ENCODE results near the gene ARHGEF1. TPM values are rescaled to one million over a fixed set of nuclear protein-coding genes. Genes with fewer than 3 reads are reported as not detected.

ARHGEF1 gene
- total and polyA plus RNA-seq, 7 experiments from 2014 or later, result 184 to 1,236 (median 1,084) TPM

DNA sequence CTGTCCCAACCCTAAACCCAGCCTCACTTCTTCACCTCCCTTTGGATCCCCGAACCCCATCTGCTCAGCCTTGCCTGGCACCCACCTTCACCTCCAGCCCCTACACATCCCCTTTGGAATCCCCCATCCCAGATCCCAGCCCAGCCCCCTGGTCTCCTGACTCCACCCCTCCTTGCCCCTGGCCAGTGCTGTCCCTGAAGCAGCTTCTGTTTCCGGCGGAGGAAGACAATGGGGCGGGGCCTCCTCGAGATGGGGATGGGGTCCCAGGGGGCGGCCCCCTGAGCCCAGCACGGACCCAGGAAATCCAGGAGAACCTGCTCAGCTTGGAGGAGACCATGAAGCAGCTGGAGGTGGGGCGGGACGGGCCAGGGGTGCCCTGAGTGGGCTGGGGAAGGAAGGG, 23.3 kb downstream of the ARHGEF1 start:
- Mint-ChIP-seq H3K27me3 (peaks cover 0 to 9% (median 0%) of the 10 kb centered on the region in 5 donors), H3K36me3 (peaks cover 0 to 50% (median 13%) of the 10 kb centered on the region in 5 donors), H3K9me3 (peaks cover 0 to 4% (median 0%) of the 10 kb centered on the region in 11 donors), H3K27ac (peak overlapping the region in 6 of 9 donors; percentile 51 to 85 (median 71)), H3K4me1 (peaks cover 26 to 54% (median 46%) of the 10 kb centered on the region in 7 donors), H3K4me3 (peak overlapping the region in 2 of 10 donors; percentile 32 to 48)
- intact Hi-C loops (cut with micrococcal nuclease), result no loop called here
- Histone ChIP-seq H3K27me3 (ENCODE audit: control insufficient read depth in 2 of 2, insufficient read depth in 2 of 2, low read length in 2 of 2) (no peaks in the 10 kb centered on the region), H3K4me1 (ENCODE audit: control insufficient read depth in 2 of 2, insufficient read depth in 2 of 2, low read length in 2 of 2) (peaks cover 0 to 26% of the 10 kb centered on the region in 2 donors), H3K4me3 (ENCODE audit: low read length) (no peak overlapping the region), H3K36me3 (ENCODE audit: control insufficient read depth in 2 of 3, insufficient read depth in 3 of 3, low read length in 3 of 3) (peaks cover 47 to 75% (median 54%) of the 10 kb centered on the region in 3 experiments), H3K27ac (ENCODE audit: low read depth, low read length) (no peak overlapping the region), H3K9me3 (ENCODE audit: control insufficient read depth in 2 of 3, low read length in 3 of 3) (no peaks in the 10 kb centered on the region)
- POLR2A ChIA-PET, result interaction anchor here (1.0 to 15.6 kb wide), 6 partner anchors 9 to 35 kb away, joined by 3 to 348 read pairs (median 6); partner anchors contain the start of gene ARHGEF1
- CTCF ChIA-PET, result interaction anchor here (0.6 kb wide), 1 partner anchor 16 kb away, joined by 3 read pairs; no protein-coding TSS in a partner anchor
- no peak for ATAC-seq
- DNase-seq, result no peak

DNA sequence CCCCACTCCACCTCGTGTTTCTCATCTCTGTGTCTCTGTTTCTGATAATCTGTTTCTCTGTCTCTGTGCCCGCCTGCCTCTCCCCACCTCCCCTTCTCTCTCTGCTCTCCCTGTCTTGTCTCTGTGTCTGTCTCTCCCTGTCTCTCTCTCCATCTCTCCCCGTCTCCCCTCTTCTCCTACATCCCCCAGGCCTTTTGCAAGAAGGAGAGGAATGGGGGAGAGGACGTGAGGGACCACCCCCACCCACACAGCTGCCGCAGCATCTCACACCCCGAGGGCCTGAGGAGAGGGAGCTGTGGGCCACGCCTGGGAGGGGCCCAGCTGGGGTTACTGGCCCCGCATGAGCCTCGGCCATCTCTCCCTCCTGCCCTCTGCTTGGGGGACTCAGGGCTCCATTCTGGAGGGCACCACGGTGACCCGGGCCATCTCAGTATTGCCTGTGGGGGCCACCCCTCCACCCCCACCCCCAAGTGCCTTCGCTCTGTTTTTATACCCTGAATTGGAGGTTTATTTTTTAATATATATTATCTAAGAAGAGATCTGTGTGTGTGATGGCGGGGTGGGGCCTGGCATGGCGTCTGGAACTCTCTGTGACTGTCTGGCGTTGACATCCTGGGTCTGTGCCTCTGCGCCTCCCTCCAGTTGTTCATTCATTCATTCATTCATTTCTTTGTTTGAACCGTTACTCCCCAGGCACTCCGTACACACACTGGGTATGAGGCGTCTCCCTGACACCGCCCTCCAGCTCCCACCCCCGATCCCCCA, 24.1 kb downstream of the ARHGEF1 start:
- no peak for DNase-seq
- no peaks in the 10 kb centered on the region for H3K9me3 ChIP-seq (ENCODE audit: control insufficient read depth in 2 of 3, low read length in 3 of 3)
- CTCF ChIA-PET, result interaction anchor here (0.5 to 0.9 kb wide), 3 partner anchors 16 to 38 kb away, joined by 3 read pairs; no protein-coding TSS in a partner anchor
- intact Hi-C loops (cut with micrococcal nuclease), result no loop called here
- no peak overlapping the region for H3K4me3 ChIP-seq (ENCODE audit: low read length)
- no peak overlapping the region for H3K27ac ChIP-seq (ENCODE audit: low read depth, low read length)
- peaks cover 4 to 24% of the 10 kb centered on the region in 2 donors for H3K4me1 ChIP-seq (ENCODE audit: control insufficient read depth in 2 of 2, insufficient read depth in 2 of 2, low read length in 2 of 2)
- POLR2A ChIA-PET, result interaction anchor here (0.6 to 15.6 kb wide), 7 partner anchors 11 to 35 kb away, joined by 3 to 348 read pairs (median 5); partner anchors contain the start of genes ARHGEF1 and ERFL
- H3K27me3 ChIP-seq (ENCODE audit: control insufficient read depth in 2 of 2, insufficient read depth in 2 of 2, low read length in 2 of 2), result no peaks in the 10 kb centered on the region
- Mint-ChIP-seq H3K27me3 (peaks cover 0 to 17% (median 0%) of the 10 kb centered on the region in 5 donors), H3K27ac (peak overlapping the region in 5 of 9 donors; percentile 31 to 83 (median 45)), H3K4me3 (peak overlapping the region in 2 of 10 donors; percentile 4 to 15), H3K9me3 (peaks cover 0 to 6% (median 0%) of the 10 kb centered on the region in 11 donors), H3K36me3 (peaks cover 0 to 52% (median 13%) of the 10 kb centered on the region in 5 donors), H3K4me1 (peaks cover 29 to 56% (median 48%) of the 10 kb centered on the region in 7 donors)
- ATAC-seq, result no peak
- peaks cover 40 to 67% (median 46%) of the 10 kb centered on the region in 3 experiments for H3K36me3 ChIP-seq (ENCODE audit: control insufficient read depth in 2 of 3, insufficient read depth in 3 of 3, low read length in 3 of 3)

DNA sequence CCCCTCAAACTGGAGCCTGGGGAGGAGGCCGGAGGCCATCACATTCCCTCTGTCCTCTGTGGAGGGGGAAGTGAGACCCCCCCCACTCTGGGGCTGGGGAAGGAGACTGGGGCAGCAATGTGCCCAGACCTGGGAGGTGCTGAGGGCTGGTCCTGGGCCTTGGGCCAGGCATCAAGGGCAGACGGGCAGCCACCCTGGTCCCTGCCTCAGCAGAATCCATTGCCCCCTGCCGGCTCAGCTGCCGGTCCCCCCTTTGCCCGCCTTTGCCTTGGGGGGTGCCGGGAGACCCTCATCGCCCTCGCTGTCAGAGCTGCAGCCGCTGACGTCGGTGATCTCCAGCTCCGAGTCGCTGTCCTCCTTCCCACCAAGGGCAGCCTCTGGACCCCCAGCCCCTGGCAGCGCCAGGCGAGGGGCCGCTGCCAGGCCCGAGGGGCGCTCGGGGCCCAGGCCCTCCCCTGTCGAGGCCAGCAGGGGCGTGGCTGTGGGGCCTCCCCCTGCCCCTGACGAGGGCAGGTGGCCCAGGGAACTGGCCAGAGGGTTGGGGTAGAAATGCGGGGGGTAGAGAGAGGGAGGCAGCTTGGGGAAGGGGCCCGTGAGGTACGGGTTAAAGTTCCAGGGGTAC, 25.1 kb downstream of the ARHGEF1 start:
- peaks cover 9 to 26% of the 10 kb centered on the region in 2 donors for H3K4me1 ChIP-seq (ENCODE audit: control insufficient read depth in 2 of 2, insufficient read depth in 2 of 2, low read length in 2 of 2)
- Mint-ChIP-seq H3K9me3 (peaks cover 0 to 6% (median 0%) of the 10 kb centered on the region in 11 donors), H3K27ac (peak overlapping the region in 3 of 9 donors; percentile 17 to 49 (median 43)), H3K27me3 (peaks cover 0 to 26% (median 0%) of the 10 kb centered on the region in 5 donors), H3K4me3 (no peak overlapping the region), H3K4me1 (peaks cover 34 to 56% (median 49%) of the 10 kb centered on the region in 7 donors), H3K36me3 (peaks cover 0 to 48% (median 13%) of the 10 kb centered on the region in 5 donors)
- intact Hi-C loops (cut with micrococcal nuclease), result no loop called here
- no peak for ATAC-seq
- H3K27me3 ChIP-seq (ENCODE audit: control insufficient read depth in 2 of 2, insufficient read depth in 2 of 2, low read length in 2 of 2), result no peaks in the 10 kb centered on the region
- no peak overlapping the region for H3K27ac ChIP-seq (ENCODE audit: low read depth, low read length)
- DNase-seq, result no peak
- H3K36me3 ChIP-seq (ENCODE audit: control insufficient read depth in 2 of 3, insufficient read depth in 3 of 3, low read length in 3 of 3), result peaks cover 30 to 57% (median 36%) of the 10 kb centered on the region in 3 experiments
- no peaks in the 10 kb centered on the region for H3K9me3 ChIP-seq (ENCODE audit: control insufficient read depth in 2 of 3, low read length in 3 of 3)
- POLR2A ChIA-PET, result interaction anchor here (0.9 to 15.6 kb wide), 5 partner anchors 11 to 26 kb away, joined by 3 to 348 read pairs (median 3); partner anchors contain the start of genes ARHGEF1 and ERFL
- H3K4me3 ChIP-seq (ENCODE audit: low read length), result no peak overlapping the region
- CTCF ChIA-PET, result interaction anchor here (0.5 to 0.9 kb wide), 2 partner anchors 21 to 37 kb away, joined by 3 read pairs; no protein-coding TSS in a partner anchor

DNA sequence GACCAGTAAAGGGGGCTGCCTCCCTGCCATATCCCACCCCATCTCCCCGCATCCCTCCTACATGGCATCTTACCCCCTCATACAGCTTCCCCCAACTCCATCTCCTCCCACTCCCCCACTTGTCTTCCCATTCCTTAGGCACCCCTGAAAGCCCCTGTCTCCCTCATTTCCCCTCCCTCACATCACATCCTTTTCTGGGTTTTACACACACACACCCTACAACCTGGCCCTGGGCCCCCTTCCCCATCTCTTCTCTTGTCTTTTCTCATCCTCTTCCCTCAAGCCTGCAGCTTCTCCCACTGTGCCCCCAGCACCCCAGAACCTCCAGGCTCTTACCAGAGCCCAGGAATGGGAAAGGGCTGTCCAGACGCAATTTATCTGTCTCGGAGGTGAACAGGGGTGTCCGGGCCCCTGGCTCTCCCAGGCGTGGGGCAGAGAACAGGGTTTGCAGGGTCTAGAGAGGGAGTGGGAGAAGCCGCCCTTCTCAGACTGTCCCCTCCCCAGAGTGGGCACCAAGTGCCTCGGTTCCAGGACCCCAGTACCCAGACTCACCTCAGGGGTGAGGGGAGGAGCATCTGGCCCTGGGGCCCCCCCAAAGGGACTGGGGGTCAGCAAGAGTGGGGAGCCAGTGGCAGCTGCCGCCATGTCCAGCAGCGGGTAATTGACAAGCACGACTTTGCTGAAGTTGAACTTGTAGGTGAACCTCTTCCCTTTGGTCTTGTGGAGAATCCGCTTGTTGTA, 25.9 kb downstream of the ARHGEF1 start:
- Histone ChIP-seq H3K4me1 (ENCODE audit: control insufficient read depth in 2 of 2, insufficient read depth in 2 of 2, low read length in 2 of 2) (peaks cover 9 to 29% of the 10 kb centered on the region in 2 donors), H3K36me3 (ENCODE audit: control insufficient read depth in 2 of 3, insufficient read depth in 3 of 3, low read length in 3 of 3) (peaks cover 22 to 49% (median 28%) of the 10 kb centered on the region in 3 experiments), H3K4me3 (ENCODE audit: low read length) (no peak overlapping the region), H3K9me3 (ENCODE audit: control insufficient read depth in 2 of 3, low read length in 3 of 3) (no peaks in the 10 kb centered on the region), H3K27me3 (ENCODE audit: control insufficient read depth in 2 of 2, insufficient read depth in 2 of 2, low read length in 2 of 2) (no peaks in the 10 kb centered on the region), H3K27ac (ENCODE audit: low read depth, low read length) (no peak overlapping the region)
- ChIA-PET CTCF (no interaction called here), POLR2A (interaction anchor here (0.6 to 15.6 kb wide), 9 partner anchors 7 to 36 kb away, joined by 3 to 348 read pairs (median 5); partner anchors contain the start of genes ARHGEF1 and ERFL)
- Mint-ChIP-seq H3K27ac (peak overlapping the region in 7 of 9 donors; percentile 17 to 88 (median 60)), H3K4me1 (peaks cover 34 to 58% (median 47%) of the 10 kb centered on the region in 7 donors), H3K9me3 (peaks cover 0 to 6% (median 0%) of the 10 kb centered on the region in 11 donors), H3K27me3 (peaks cover 0 to 28% (median 0%) of the 10 kb centered on the region in 5 donors), H3K4me3 (peak overlapping the region in 1 of 10 donors; percentile 30), H3K36me3 (peaks cover 0 to 43% (median 13%) of the 10 kb centered on the region in 5 donors)
- intact Hi-C loops (cut with micrococcal nuclease), result no loop called here
- no peak for ATAC-seq
- peak in 1 of 9 donors; percentile 32 for DNase-seq

DNA sequence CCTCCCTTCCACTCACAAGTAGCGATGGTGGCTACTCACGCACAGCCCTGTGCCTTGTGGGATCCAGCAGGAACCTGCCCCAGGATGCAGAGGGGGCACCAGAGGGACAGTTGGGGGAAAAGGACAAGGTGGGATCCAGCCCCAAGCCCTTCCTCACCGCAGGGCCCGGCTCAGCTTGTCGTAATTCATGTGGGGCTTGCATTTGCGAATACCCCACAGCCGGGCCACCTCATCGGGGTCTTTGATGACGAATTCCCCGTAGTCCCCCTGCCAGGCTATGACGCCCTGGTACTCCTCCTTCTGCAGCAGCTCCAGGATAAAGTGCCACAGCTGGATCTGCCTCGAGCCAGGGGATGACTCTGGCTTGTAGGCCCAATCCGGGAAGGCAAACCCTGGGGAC, 26.7 kb downstream of the ARHGEF1 start:
- ChIA-PET CTCF (interaction anchor here (1.2 kb wide), 1 partner anchor 26 kb away, joined by 3 read pairs; no protein-coding TSS in a partner anchor), POLR2A (interaction anchor here (0.9 to 15.6 kb wide), 7 partner anchors 8 to 36 kb away, joined by 3 to 348 read pairs (median 6); partner anchors contain the start of genes ARHGEF1 and ERFL)
- ATAC-seq (no peak), DNase-seq (peak in 1 of 9 donors; percentile 27)
- no peaks in the 10 kb centered on the region for H3K9me3 ChIP-seq (ENCODE audit: control insufficient read depth in 2 of 3, low read length in 3 of 3)
- H3K4me1 Mint-ChIP-seq, result peaks cover 31 to 57% (median 49%) of the 10 kb centered on the region in 7 donors
- intact Hi-C loops (cut with micrococcal nuclease), result loop anchor here in 1 of 2 donors (2.0 kb wide), 1 partner anchor 37 kb away; no protein-coding TSS in a partner anchor
- H3K4me1 ChIP-seq (ENCODE audit: control insufficient read depth in 2 of 2, insufficient read depth in 2 of 2, low read length in 2 of 2), result peaks cover 9 to 34% of the 10 kb centered on the region in 2 donors
- H3K4me3 ChIP-seq (ENCODE audit: low read length), result no peak overlapping the region
- H3K27ac Mint-ChIP-seq, result peak overlapping the region in 4 of 9 donors; percentile 25 to 87 (median 56)
- H3K36me3 Mint-ChIP-seq, result peaks cover 0 to 38% (median 10%) of the 10 kb centered on the region in 5 donors
- peaks cover 0 to 6% (median 0%) of the 10 kb centered on the region in 11 donors for H3K9me3 Mint-ChIP-seq
- H3K4me3 Mint-ChIP-seq, result no peak overlapping the region
- H3K27ac ChIP-seq (ENCODE audit: low read depth, low read length), result peak overlapping the region; percentile 10
- H3K27me3 Mint-ChIP-seq, result peaks cover 0 to 28% (median 0%) of the 10 kb centered on the region in 5 donors
- peaks cover 0 to 8% of the 10 kb centered on the region in 2 donors for H3K27me3 ChIP-seq (ENCODE audit: control insufficient read depth in 2 of 2, insufficient read depth in 2 of 2, low read length in 2 of 2)
- peaks cover 18 to 41% (median 20%) of the 10 kb centered on the region in 3 experiments for H3K36me3 ChIP-seq (ENCODE audit: control insufficient read depth in 2 of 3, insufficient read depth in 3 of 3, low read length in 3 of 3)

Measured in naive thymus-derived CD4-positive, alpha-beta T cell (primary cell).